SK-N-SH (cell line): Measurements from ENCODE around the gene ARID1B. TPM values are rescaled to one million over a fixed set of nuclear protein-coding genes. Genes with fewer than 3 reads are reported as not detected.

Source experiments
- CTCF ChIA-PET: fragments of 300-600, 350-600 bp; formaldehyde crosslinking; extraction: SDS; loops from one replicate; lab custom pipeline; 2021; lab: Yijun Ruan, JAX
- POLR2A ChIA-PET: fragments of 350-600 bp; sonication (Branson Sonifier 250); formaldehyde crosslinking; extraction: SDS; loops from one replicate; lab custom pipeline; 2020; ENCODE audit warnings: antibody characterized with exemption, inconsistent platforms; lab: Yijun Ruan, JAX
- DNase-seq: peaks from one replicate; pipeline ENCODE4 v3.0.0; 2012
- H2AFZ ChIP-seq: fragments of 200-600 bp; sonication (generic); 2 replicates; pipeline ENCODE4 v1.8.1; 2016; ENCODE audit warnings: antibody characterized with exemption, mild to moderate bottlenecking, low read depth
- H3F3A ChIP-seq: fragments of 200-600 bp; sonication (generic); replicated peaks from 2 replicates; pipeline ENCODE3; 2016; ENCODE audit warnings: antibody characterized with exemption, mild to moderate bottlenecking; ENCODE audit not compliant: insufficient read depth
- H3K27ac ChIP-seq, 2 experiments: fragments of 200-500 bp in 1 of 2; fragments of 200-600 bp in 1 of 2; sonication (Bioruptor generic) in 1 of 2; sonication (generic), shearing (Covaris generic) in 1 of 2; 2 replicates each; pipeline versions ENCODE4 v1.5.1 to v1.6.1; 2014 to 2016; ENCODE audit warnings: low read depth in 2 of 2, inconsistent platforms in 1 of 2, low read length in 1 of 2, mild to moderate bottlenecking in 1 of 2, mixed read lengths in 1 of 2
- H3K27me3 ChIP-seq: fragments of 200-600 bp; sonication (generic), shearing (Covaris generic); 2 replicates; pipeline ENCODE4 v1.6.1; 2016; ENCODE audit warnings: mixed run types; ENCODE audit not compliant: insufficient read depth
- H3K36me3 ChIP-seq, 2 experiments: fragments of 200-500 bp in 1 of 2; fragments of 200-600 bp in 1 of 2; sonication (Bioruptor generic) in 1 of 2; sonication (generic) in 1 of 2; replicated peaks in 1 of 2; 2 replicates each; pipeline versions ENCODE3 to v1.5.1; 2014 to 2016; ENCODE audit warnings: low read length in 1 of 2, mild to moderate bottlenecking in 1 of 2; ENCODE audit not compliant: insufficient read depth in 2 of 2, control insufficient read depth in 1 of 2
- H3K4me1 ChIP-seq, 2 experiments: fragments of 200-500 bp in 1 of 2; fragments of 200-600 bp in 1 of 2; sonication (Bioruptor generic) in 1 of 2; sonication (generic), shearing (Covaris generic) in 1 of 2; 2 replicates each; pipeline versions ENCODE4 v1.5.1 to v1.6.1; 2014 to 2016; ENCODE audit warnings: low read depth in 1 of 2, low read length in 1 of 2, mixed run types in 1 of 2; ENCODE audit not compliant: insufficient read depth in 2 of 2, control insufficient read depth in 1 of 2
- H3K4me2 ChIP-seq: fragments of 200-600 bp; sonication (generic), shearing (Covaris generic); 2 replicates; pipeline ENCODE4 v1.6.1; 2017; ENCODE audit warnings: mixed run types
- H3K4me3 ChIP-seq, 2 experiments: fragments of 200-500 bp in 1 of 2; fragments of 200-600 bp in 1 of 2; sonication (Bioruptor generic) in 1 of 2; sonication (generic), shearing (Covaris generic) in 1 of 2; 2 replicates each; pipeline versions ENCODE4 v1.5.1 to v1.8.1; 2014 to 2016; ENCODE audit warnings: low read depth in 2 of 2, inconsistent platforms in 1 of 2, low read length in 1 of 2, mild to moderate bottlenecking in 1 of 2, mixed read lengths in 1 of 2, moderate library complexity in 1 of 2
- H3K79me2 ChIP-seq: fragments of 200-600 bp; sonication (generic); 2 replicates; pipeline ENCODE4 v1.8.1; 2017; ENCODE audit warnings: mild to moderate bottlenecking; ENCODE audit not compliant: insufficient read depth
- H3K9ac ChIP-seq: fragments of 200-600 bp; sonication (generic); 2 replicates; pipeline ENCODE4 v1.6.1; 2017; ENCODE audit warnings: mixed run types
- H3K9me2 ChIP-seq: fragments of 200-600 bp; sonication (generic); 2 replicates; pipeline ENCODE4 v1.6.1; 2017; ENCODE audit warnings: mixed run types
- H3K9me3 ChIP-seq: fragments of 200-600 bp; sonication (generic); 2 replicates; pipeline ENCODE4 v1.6.1; 2017; ENCODE audit warnings: mixed run types, mild to moderate bottlenecking, moderate library complexity
- H4K20me1 ChIP-seq: fragments of 200-600 bp; sonication (generic); 2 replicates; pipeline ENCODE4 v1.6.1; 2017; ENCODE audit warnings: mild to moderate bottlenecking, mixed run types; ENCODE audit not compliant: insufficient read depth
- EP300 ChIP-seq, 2 experiments: IDR thresholded peaks; 2 replicates each; pipeline versions ENCODE4 v1.4.0 to v1.6.1; 2012; ENCODE audit warnings: borderline replicate concordance in 1 of 2, low read depth in 1 of 2, low read length in 1 of 2
- EZH2phosphoT487 ChIP-seq: fragments of 200-600 bp; sonication (generic); IDR thresholded peaks from 2 replicates; pipeline ENCODE4 v1.6.1; 2017; ENCODE audit warnings: low read depth, mixed run types, mild to moderate bottlenecking, antibody characterized with exemption, moderate library complexity, borderline replicate concordance
- FOSL2 ChIP-seq: IDR thresholded peaks from 2 replicates; pipeline ENCODE4 v1.4.0; 2012; ENCODE audit warnings: low read depth, mild to moderate bottlenecking, moderate library complexity, borderline replicate concordance
- GABPA ChIP-seq: IDR thresholded peaks from 2 replicates; pipeline ENCODE4 v1.4.0; 2012; ENCODE audit warnings: low read depth, mild to moderate bottlenecking
- JUND ChIP-seq: IDR thresholded peaks from 2 replicates; pipeline ENCODE4 v1.4.0; 2012
- MXI1 ChIP-seq: IDR thresholded peaks from 2 replicates; pipeline ENCODE4 v1.6.1; 2012; ENCODE audit warnings: mild to moderate bottlenecking, low read depth, low read length, improper control_type of control experiment
- POLR2AphosphoS5 ChIP-seq: IDR thresholded peaks from 2 replicates; pipeline ENCODE4 v1.6.1; 2012; ENCODE audit warnings: low read depth, low read length
- RAD21 ChIP-seq: IDR thresholded peaks from 2 replicates; pipeline ENCODE4 v1.6.1; 2012; ENCODE audit warnings: mild to moderate bottlenecking, low read length
- RCOR1 ChIP-seq: fragments of 150-350 bp; IDR thresholded peaks from 2 replicates; pipeline ENCODE4 v1.6.1; 2017; ENCODE audit warnings: antibody characterized with exemption, low read length
- RFX5 ChIP-seq: IDR thresholded peaks from 2 replicates; pipeline ENCODE4 v1.6.1; 2012; ENCODE audit warnings: mild to moderate bottlenecking, improper control_type of control experiment, low read length
- SIN3A ChIP-seq: IDR thresholded peaks from 2 replicates; pipeline ENCODE4 v1.6.1; 2012; ENCODE audit warnings: low read depth, mild to moderate bottlenecking, low read length, moderate library complexity, borderline replicate concordance
- USF2 ChIP-seq: fragments of 150-350 bp; IDR thresholded peaks from 2 replicates; pipeline ENCODE4 v1.6.1; 2017; ENCODE audit warnings: antibody characterized with exemption, low read length, low read depth, borderline replicate concordance
- ZBTB33 ChIP-seq: IDR thresholded peaks from 2 replicates; pipeline ENCODE4 v1.4.0; 2012; ENCODE audit warnings: low read depth, borderline replicate concordance
- WGBS: methylation state at CpG from one replicate; pipeline ENCODE4 v1.1.6; 2017; ENCODE audit warnings: low lambda C conversion rate; 5-methylcytosine and 5-hydroxymethylcytosine counted together
- polyA plus RNA-seq, 3 experiments: library from polyadenylated mRNA; depleted of rRNA; stranded (reverse); fragments of >200 nt; gene quantifications; 2 replicates each; pipeline ENCODE4 v1.2.3, GENCODE V29; 2012
- TF ChIP-seq, protein P1 (sequence below): IDR thresholded peaks from 2 replicates; pipeline ENCODE4 v1.6.1; 2012; ENCODE audit warnings: mild to moderate bottlenecking, low read depth, low read length, moderate library complexity
- TF ChIP-seq, protein P2 (sequence below): fragments of 200-600 bp; sonication (generic); IDR thresholded peaks from 2 replicates; pipeline ENCODE4 v1.6.1; 2017; ENCODE audit warnings: antibody characterized with exemption, mild to moderate bottlenecking, moderate library complexity
- TF ChIP-seq, protein P3 (sequence below): IDR thresholded peaks from 2 replicates; pipeline ENCODE4; 2012

ARID1B gene
- polyA plus RNA-seq, 1 of the 3 experiments (the other 2 are of a cell fraction), result 13.6 TPM

GRCh38 chr6:156862711-156863110 is 85.5 kb downstream of the ARID1B start:
- DNase-seq, result no peak
- Histone ChIP-seq H3F3A (no peaks in the 10 kb centered on the region), H3K79me2 (peaks cover 99% of the 10 kb centered on the region), H3K4me1 (peaks cover 0 to 4% of the 10 kb centered on the region in 2 experiments; a peak in 2 of 4 replicates), H3K9me2 (no peaks in the 10 kb centered on the region)
- CTCF ChIA-PET, result no interaction called here
- TF ChIP-seq, protein P1, sequence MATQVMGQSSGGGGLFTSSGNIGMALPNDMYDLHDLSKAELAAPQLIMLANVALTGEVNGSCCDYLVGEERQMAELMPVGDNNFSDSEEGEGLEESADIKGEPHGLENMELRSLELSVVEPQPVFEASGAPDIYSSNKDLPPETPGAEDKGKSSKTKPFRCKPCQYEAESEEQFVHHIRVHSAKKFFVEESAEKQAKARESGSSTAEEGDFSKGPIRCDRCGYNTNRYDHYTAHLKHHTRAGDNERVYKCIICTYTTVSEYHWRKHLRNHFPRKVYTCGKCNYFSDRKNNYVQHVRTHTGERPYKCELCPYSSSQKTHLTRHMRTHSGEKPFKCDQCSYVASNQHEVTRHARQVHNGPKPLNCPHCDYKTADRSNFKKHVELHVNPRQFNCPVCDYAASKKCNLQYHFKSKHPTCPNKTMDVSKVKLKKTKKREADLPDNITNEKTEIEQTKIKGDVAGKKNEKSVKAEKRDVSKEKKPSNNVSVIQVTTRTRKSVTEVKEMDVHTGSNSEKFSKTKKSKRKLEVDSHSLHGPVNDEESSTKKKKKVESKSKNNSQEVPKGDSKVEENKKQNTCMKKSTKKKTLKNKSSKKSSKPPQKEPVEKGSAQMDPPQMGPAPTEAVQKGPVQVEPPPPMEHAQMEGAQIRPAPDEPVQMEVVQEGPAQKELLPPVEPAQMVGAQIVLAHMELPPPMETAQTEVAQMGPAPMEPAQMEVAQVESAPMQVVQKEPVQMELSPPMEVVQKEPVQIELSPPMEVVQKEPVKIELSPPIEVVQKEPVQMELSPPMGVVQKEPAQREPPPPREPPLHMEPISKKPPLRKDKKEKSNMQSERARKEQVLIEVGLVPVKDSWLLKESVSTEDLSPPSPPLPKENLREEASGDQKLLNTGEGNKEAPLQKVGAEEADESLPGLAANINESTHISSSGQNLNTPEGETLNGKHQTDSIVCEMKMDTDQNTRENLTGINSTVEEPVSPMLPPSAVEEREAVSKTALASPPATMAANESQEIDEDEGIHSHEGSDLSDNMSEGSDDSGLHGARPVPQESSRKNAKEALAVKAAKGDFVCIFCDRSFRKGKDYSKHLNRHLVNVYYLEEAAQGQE, result no peak
- TF ChIP-seq, all 33 proteins: peak for 0
- Histone ChIP-seq H3K9ac (no peak overlapping the region), H4K20me1 (peaks cover 91% of the 10 kb centered on the region), H3K9me3 (no peaks in the 10 kb centered on the region), H2AFZ (no peak overlapping the region), H3K36me3 (peaks cover 0 to 4% of the 10 kb centered on the region in 2 experiments), H3K4me2 (no peak overlapping the region), H3K4me3 (no peak overlapping the region), H3K27ac (no peak overlapping the region), H3K27me3 (no peaks in the 10 kb centered on the region)
- POLR2A ChIA-PET, result no interaction called here
- WGBS, result over 99% methylated on average over 7 of the region's 7 CpGs

GRCh38 chr6:156863504-156863903 is 86.3 kb downstream of the ARID1B start:
- no peaks in the 10 kb centered on the region for H3K27me3 ChIP-seq
- ChIA-PET CTCF (no interaction called here), POLR2A (no interaction called here)
- H3K27ac ChIP-seq, result no peak overlapping the region
- peaks cover 0 to 4% of the 10 kb centered on the region in 2 experiments; a peak in 2 of 4 replicates for H3K4me1 ChIP-seq
- peaks cover 91% of the 10 kb centered on the region for H4K20me1 ChIP-seq
- H3K79me2 ChIP-seq, result peaks cover 99% of the 10 kb centered on the region
- H2AFZ ChIP-seq, result no peak overlapping the region
- no peaks in the 10 kb centered on the region for H3K9me2 ChIP-seq
- DNase-seq, result no peak
- H3K36me3 ChIP-seq, result peaks cover 0 to 4% of the 10 kb centered on the region in 2 experiments
- H3F3A ChIP-seq, result no peaks in the 10 kb centered on the region
- no peaks in the 10 kb centered on the region for H3K9me3 ChIP-seq
- no peak overlapping the region for H3K4me2 ChIP-seq
- TF ChIP-seq MXI1 (no peak), USF2 (no peak), EZH2phosphoT487 (no peak), JUND (no peak), RCOR1 (no peak), POLR2AphosphoS5 (no peak), RFX5 (no peak), GABPA (no peak), FOSL2 (no peak), ZBTB33 (no peak), EP300 (IDR thresholded peaks at IDR 0.05; ENCODE audit: borderline replicate concordance in 1 of 2, low read depth in 1 of 2, low read length in 1 of 2) (no peak), SIN3A (no peak), RAD21 (no peak)
- TF ChIP-seq, protein P2, sequence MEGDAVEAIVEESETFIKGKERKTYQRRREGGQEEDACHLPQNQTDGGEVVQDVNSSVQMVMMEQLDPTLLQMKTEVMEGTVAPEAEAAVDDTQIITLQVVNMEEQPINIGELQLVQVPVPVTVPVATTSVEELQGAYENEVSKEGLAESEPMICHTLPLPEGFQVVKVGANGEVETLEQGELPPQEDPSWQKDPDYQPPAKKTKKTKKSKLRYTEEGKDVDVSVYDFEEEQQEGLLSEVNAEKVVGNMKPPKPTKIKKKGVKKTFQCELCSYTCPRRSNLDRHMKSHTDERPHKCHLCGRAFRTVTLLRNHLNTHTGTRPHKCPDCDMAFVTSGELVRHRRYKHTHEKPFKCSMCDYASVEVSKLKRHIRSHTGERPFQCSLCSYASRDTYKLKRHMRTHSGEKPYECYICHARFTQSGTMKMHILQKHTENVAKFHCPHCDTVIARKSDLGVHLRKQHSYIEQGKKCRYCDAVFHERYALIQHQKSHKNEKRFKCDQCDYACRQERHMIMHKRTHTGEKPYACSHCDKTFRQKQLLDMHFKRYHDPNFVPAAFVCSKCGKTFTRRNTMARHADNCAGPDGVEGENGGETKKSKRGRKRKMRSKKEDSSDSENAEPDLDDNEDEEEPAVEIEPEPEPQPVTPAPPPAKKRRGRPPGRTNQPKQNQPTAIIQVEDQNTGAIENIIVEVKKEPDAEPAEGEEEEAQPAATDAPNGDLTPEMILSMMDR, result no peak
- TF ChIP-seq, protein P3, sequence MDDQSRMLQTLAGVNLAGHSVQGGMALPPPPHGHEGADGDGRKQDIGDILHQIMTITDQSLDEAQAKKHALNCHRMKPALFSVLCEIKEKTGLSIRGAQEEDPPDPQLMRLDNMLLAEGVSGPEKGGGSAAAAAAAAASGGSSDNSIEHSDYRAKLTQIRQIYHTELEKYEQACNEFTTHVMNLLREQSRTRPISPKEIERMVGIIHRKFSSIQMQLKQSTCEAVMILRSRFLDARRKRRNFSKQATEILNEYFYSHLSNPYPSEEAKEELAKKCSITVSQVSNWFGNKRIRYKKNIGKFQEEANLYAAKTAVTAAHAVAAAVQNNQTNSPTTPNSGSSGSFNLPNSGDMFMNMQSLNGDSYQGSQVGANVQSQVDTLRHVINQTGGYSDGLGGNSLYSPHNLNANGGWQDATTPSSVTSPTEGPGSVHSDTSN, result no peak
- no peak overlapping the region for H3K9ac ChIP-seq
- H3K4me3 ChIP-seq, result no peak overlapping the region
